Endothelial cell of umbilical vein (primary cell): ENCODE results near the gene ARPC5. TPM values are rescaled to one million over a fixed set of nuclear protein-coding genes. Genes with fewer than 3 reads are reported as not detected.

Source experiments
- BruUV-seq: library from RNA; stranded (reverse); fragments of 400-500 nt; replicated peaks from 2 replicates; lab custom pipeline; 2021; lab: Mats Ljungman, UMichigan
- CTCF ChIA-PET: fragments of 300-600, 350-600 bp; sonication (Branson Sonifier 250); formaldehyde crosslinking; loops from one replicate; lab custom pipeline; 2021; ENCODE audit warnings: antibody characterized with exemption, inconsistent platforms; lab: Charles Lee
- POLR2A ChIA-PET: fragments of 300-600, 350-600 bp; sonication (Branson Sonifier 250); formaldehyde crosslinking; loops from one replicate; lab custom pipeline; 2021; ENCODE audit warnings: antibody characterized with exemption, inconsistent platforms; lab: Charles Lee
- DNase-seq: peaks from one replicate; pipeline ENCODE4 v3.0.0-alpha.2; 2011; ENCODE audit warnings: low read depth, low spot score
- FAIRE-seq: peaks from 2 replicates; lab custom pipeline; 2011; peaks lifted over from hg19 to GRCh38; lab: Jason Lieb, UNC
- H2AFZ ChIP-seq: 2 replicates; pipeline ENCODE4 v1.6.0; 2012; ENCODE audit warnings: low read depth, low read length, control low read depth, inconsistent platforms
- H3K27ac ChIP-seq: 2 replicates; pipeline ENCODE4 v1.5.1; 2011; ENCODE audit warnings: low read depth, mild to moderate bottlenecking, control low read depth, low read length, moderate library complexity; ENCODE audit not compliant: insufficient read depth
- H3K27me3 ChIP-seq, 2 experiments: 2 replicates each; pipeline versions ENCODE4 v1.6.0 to v1.6.1; 2011; ENCODE audit warnings: low read length in 2 of 2, mixed read lengths in 1 of 2; ENCODE audit not compliant: control insufficient read depth in 2 of 2, insufficient read depth in 2 of 2
- H3K36me3 ChIP-seq, 2 experiments: 2 replicates in 1 of 2; 3 replicates in 1 of 2; pipeline ENCODE4 v1.5.1; 2011; ENCODE audit warnings: low read length in 2 of 2, mild to moderate bottlenecking in 1 of 2, moderate library complexity in 1 of 2; ENCODE audit not compliant: control insufficient read depth in 2 of 2, insufficient read depth in 2 of 2; ENCODE audit errors: extremely low read depth in 1 of 2
- H3K4me1 ChIP-seq: 3 replicates; pipeline ENCODE4 v1.5.1; 2011; ENCODE audit warnings: mild to moderate bottlenecking, low read length; ENCODE audit not compliant: control insufficient read depth, insufficient read depth; ENCODE audit errors: extremely low read depth
- H3K4me2 ChIP-seq: 2 replicates; pipeline ENCODE4 v1.6.1; 2011; ENCODE audit warnings: low read length, control low read depth, mixed read lengths; ENCODE audit not compliant: insufficient read depth
- H3K4me3 ChIP-seq, 3 experiments: fragments of 200-600 bp in 1 of 3; sonication (generic), shearing (Covaris generic) in 1 of 3; replicated peaks in 1 of 3; 2 replicates each; pipeline ENCODE4 v1.5.1; 2011 to 2016; ENCODE audit warnings: control low read depth in 3 of 3, low read length in 3 of 3, mild to moderate bottlenecking in 2 of 3, inconsistent platforms in 1 of 3, low read depth in 1 of 3, moderate library complexity in 1 of 3; ENCODE audit not compliant: insufficient read depth in 1 of 3
- H3K79me2 ChIP-seq: 2 replicates; pipeline ENCODE4 v1.6.0; 2012; ENCODE audit warnings: low read length, inconsistent platforms; ENCODE audit not compliant: control insufficient read depth, insufficient read depth
- H3K9ac ChIP-seq: replicated peaks from 2 replicates; pipeline ENCODE3; 2011; ENCODE audit warnings: low read length, control low read depth; ENCODE audit not compliant: insufficient read depth; ENCODE audit errors: extremely low read depth
- H3K9me1 ChIP-seq: replicated peaks from 3 replicates; pipeline ENCODE4 v1.6.0; 2011; ENCODE audit warnings: mild to moderate bottlenecking, low read length; ENCODE audit not compliant: control insufficient read depth, insufficient read depth; ENCODE audit errors: extremely low read depth
- H3K9me3 ChIP-seq: replicated peaks from 2 replicates; pipeline ENCODE4 v1.5.1; 2012; ENCODE audit warnings: low read length, inconsistent platforms; ENCODE audit not compliant: control insufficient read depth, insufficient read depth
- H4K20me1 ChIP-seq: replicated peaks from 2 replicates; pipeline ENCODE3; 2011; ENCODE audit warnings: mild to moderate bottlenecking, low read length; ENCODE audit not compliant: control insufficient read depth, insufficient read depth; ENCODE audit errors: extremely low read depth
- CTCF ChIP-seq, 2 donors: IDR thresholded peaks; 1 replicate in 1 of 2; 2 replicates in 1 of 2; pipeline ENCODE4 v1.5.1; 2011; ENCODE audit warnings: low read length in 2 of 2, mild to moderate bottlenecking in 2 of 2, moderate library complexity in 2 of 2, control low read depth in 1 of 2, inconsistent platforms in 1 of 2, low read depth in 1 of 2; ENCODE audit not compliant: insufficient read depth in 1 of 2; ENCODE audit errors: extremely low read depth in 1 of 2
- EZH2 ChIP-seq: IDR thresholded peaks from 2 replicates; pipeline ENCODE4 v1.6.1; 2012; ENCODE audit warnings: borderline replicate concordance, low read depth, mild to moderate bottlenecking, moderate library complexity, low read length, inconsistent platforms; ENCODE audit not compliant: severe bottlenecking
- FOS ChIP-seq: IDR thresholded peaks from 2 replicates; pipeline ENCODE4 v1.6.1; 2011; ENCODE audit warnings: mild to moderate bottlenecking, low read length, moderate library complexity, borderline replicate concordance; ENCODE audit not compliant: insufficient read depth
- GATA2 ChIP-seq: IDR thresholded peaks from 2 replicates; pipeline ENCODE4 v1.7.0; 2011; ENCODE audit warnings: low read depth, mild to moderate bottlenecking, moderate library complexity, mixed read lengths, low read length; ENCODE audit not compliant: insufficient read length, insufficient read depth
- JUN ChIP-seq: IDR thresholded peaks from 2 replicates; pipeline ENCODE4 v1.6.1; 2011; ENCODE audit warnings: borderline replicate concordance, low read depth; ENCODE audit not compliant: insufficient read length, insufficient read depth
- MAX ChIP-seq: IDR thresholded peaks from 2 replicates; pipeline ENCODE4 v1.6.1; 2011; ENCODE audit not compliant: insufficient read depth, insufficient read length
- MYC ChIP-seq: IDR thresholded peaks from one replicate; pipeline ENCODE4 v1.6.1; 2011; ENCODE audit warnings: mild to moderate bottlenecking, low read depth, low read length
- POLR2A ChIP-seq: IDR thresholded peaks from 2 replicates; pipeline ENCODE4 v1.6.1; 2012; ENCODE audit warnings: low read depth, mild to moderate bottlenecking, control low read depth, low read length
- POLR2AphosphoS5 ChIP-seq: IDR thresholded peaks from 2 replicates; pipeline ENCODE4 v1.6.1; 2012; ENCODE audit warnings: low read depth, mild to moderate bottlenecking, control low read depth, low read length, moderate library complexity; ENCODE audit not compliant: insufficient read depth
- dilution Hi-C: fragments of 300-500 bp; cut with MboI; formaldehyde crosslinking; loops from one replicate; pipeline ENCODE4 v1.15.0; 2019; ENCODE audit warnings: low sequenced_read_pairs; ENCODE audit not compliant: extremely low pct_ligation_motif_present
- intact Hi-C: fragments of 100-400 bp; cut with micrococcal nuclease; formaldehyde crosslinking; loops from one replicate; pipeline ENCODE4 v1.10.0; 2022
- polyA plus RNA-seq, 4 experiments: library from polyadenylated mRNA; depleted of rRNA in 3 of 4; stranded (reverse) in 3 of 4; unstranded in 1 of 4; fragments of >200 nt; gene quantifications; 2 replicates each; pipeline versions ENCODE4 v1.2.1 to v1.2.3, GENCODE V29; 2011 to 2012; ENCODE audit warnings: missing spikeins in 1 of 4
- total RNA-seq: library from RNA; stranded (reverse); gene quantifications from 2 replicates; pipeline ENCODE4 v1.2.3, GENCODE V29; 2021

ARPC5 gene
- total and polyA plus RNA-seq, 2 donors (not counting 3 experiments of a cell fraction or from before 2014, with no cell fraction given) = 110 to 185 TPM

- Histone ChIP-seq H3K9me1 (no peaks in the 10 kb centered on the region), H3K9me3 (no peaks in the 10 kb centered on the region), H3K4me3 (no peak overlapping the region), H3K27ac (no peak overlapping the region), H3K4me1 (peaks cover 16% of the 10 kb centered on the region), H2AFZ (no peak overlapping the region), H3K27me3 (no peaks in the 10 kb centered on the region), H3K36me3 (no peaks in the 10 kb centered on the region), H3K9ac (no peak overlapping the region), H3K79me2 (no peaks in the 10 kb centered on the region), H4K20me1 (no peaks in the 10 kb centered on the region), H3K4me2 (no peak overlapping the region)
- no peak for DNase-seq
- intact Hi-C loops (no loop called here), dilution Hi-C loops (no loop called here)
- BruUV-seq = no TSS peak
- TF ChIP-seq POLR2A (no peak), MYC (no peak), MAX (no peak), CTCF (IDR thresholded peaks at IDR 0.05; ENCODE audit: extremely low read depth in 1 of 2, insufficient read depth in 1 of 2, low read depth in 1 of 2, low read length in 2 of 2) (no peak), EZH2 (no peak), FOS (no peak), JUN (no peak), GATA2 (no peak), POLR2AphosphoS5 (no peak)
- CTCF ChIA-PET = no interaction called here
- POLR2A ChIA-PET = no interaction called here
- FAIRE-seq = no peak
Observed at GRCh38 chr1:183612407-183612806, 23.2 kb downstream of the ARPC5 start.
